GM04504 (cell line): ENCODE results near the gene NUP210L.
"Not testable (repeated sequence)": the region's sequence is repeated elsewhere in the genome, so short reads cannot be mapped to it uniquely, and the experiment has no call there.

ENCODE experiments used
- DNase-seq: peaks from one replicate; pipeline ENCODE4 v3.0.0-alpha.2; 2012; ENCODE audit warnings: low read depth

The NUP210L gene

DNA sequence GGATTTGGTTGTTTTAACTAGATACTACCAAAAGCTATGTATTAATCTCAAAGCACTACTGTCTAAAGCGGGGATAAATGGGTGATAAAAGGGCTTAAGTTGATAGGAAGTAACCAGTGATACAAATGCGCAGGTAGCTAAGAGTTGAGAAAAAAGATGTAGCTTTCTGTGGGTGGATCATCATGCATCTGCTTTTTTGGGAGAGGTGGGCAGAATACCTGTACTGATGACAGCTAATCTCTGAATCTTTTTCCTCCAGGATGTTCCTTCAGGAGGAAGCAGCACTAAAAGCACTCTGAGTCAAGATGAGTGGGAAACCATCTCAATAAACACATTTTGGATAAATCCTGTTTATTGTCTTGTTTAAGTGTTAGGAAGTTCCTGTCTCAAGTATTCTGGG, 163.1 kb downstream of the NUP210L start:
- DNase-seq: no peak

- no peak for DNase-seq
Measured at GRCh38 chr1:153991151-153991630, 163.7 kb downstream of the NUP210L start.

GRCh38 chr1:153990468-153991150, 164.3 kb downstream of the NUP210L start, which contains the start of gene RPS27:
RPS27 (plus strand) TSS chr1:153990762; CDS start chr1:153990797, 35 bp downstream.
- DNase-seq: peak; percentile 96

DNA sequence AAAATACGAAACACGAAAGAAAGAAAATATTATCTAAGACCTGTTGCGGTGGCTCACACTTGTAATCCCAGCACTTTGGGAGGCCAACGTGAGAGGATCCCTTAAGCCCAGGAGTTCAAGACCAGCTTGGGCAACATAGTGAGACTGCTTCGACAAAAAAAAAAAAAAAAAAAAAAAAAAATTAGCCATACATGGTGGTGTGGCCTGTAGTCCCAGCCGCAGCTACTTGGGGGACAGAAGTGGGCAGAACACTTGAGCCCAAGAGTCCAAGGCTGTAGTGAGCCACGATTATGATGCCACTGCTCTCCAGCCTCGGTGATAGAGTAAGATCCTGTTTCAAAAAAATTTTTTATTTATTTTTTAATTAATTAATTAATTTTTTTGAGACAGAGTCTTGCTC, 167.3 kb downstream of the NUP210L start:
- no peak for DNase-seq

GRCh38 chr1:153985941-153986761, 168.7 kb downstream of the NUP210L start, which contains the start of gene RAB13:
RAB13 (minus strand) TSS chr1:153986339; CDS start chr1:153986236, 103 bp downstream.
- DNase-seq: peak; percentile 70

DNA sequence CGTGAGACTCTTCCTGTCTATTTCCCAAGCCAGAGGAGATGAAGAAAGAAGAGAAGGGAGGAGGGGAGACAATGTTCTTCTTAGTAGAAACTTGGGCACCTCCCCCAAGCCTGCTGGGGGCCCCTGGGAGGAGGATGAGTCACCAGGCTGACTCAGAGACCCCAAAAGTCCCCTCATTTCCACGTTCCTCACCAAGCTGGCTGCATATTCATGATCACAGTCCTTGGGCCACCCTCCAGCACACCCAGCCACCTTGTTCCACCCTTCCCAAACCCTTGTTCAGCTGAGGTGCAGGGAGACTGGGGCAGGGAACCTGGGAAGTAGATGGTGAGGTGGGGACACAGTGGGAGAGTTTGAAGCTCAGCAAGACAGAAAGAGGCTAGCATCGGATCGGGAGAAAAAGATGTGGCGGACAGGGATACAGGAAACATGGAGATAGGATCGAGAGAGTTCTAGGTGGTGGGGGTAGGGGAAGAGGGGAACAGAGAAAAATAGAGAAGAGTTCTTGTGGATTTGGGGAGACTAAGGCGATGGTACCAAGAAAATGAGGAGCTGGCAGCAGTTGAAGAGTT, 169.4 kb downstream of the NUP210L start:
- DNase-seq: no peak

GRCh38 chr1:153984123-153984894, 170.6 kb downstream of the NUP210L start:
- DNase-seq: no peak

- not testable (repeated sequence) for DNase-seq
Measured at GRCh38 chr1:153981735-153982134, 173.1 kb downstream of the NUP210L start.

DNA sequence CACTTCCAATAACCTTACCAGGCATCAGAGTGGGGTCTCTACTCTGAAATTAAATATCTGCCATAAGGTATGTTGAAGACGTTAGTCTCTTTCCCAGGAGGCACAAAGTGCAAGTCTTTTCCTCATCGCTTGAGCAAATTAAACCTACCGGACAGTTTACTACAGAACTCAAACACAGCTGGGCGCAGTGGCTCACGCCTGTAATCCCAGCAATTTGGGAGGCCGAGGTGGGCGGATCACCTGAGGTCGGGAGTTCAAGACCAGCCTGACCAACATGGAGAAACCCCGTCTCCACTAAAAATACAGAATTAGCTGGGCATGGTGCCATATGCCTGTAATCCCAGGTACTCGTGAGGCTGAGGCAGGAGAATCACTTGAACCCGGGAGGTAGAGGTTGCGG, 175.8 kb downstream of the NUP210L start:
- DNase-seq: not testable (repeated sequence)

DNA sequence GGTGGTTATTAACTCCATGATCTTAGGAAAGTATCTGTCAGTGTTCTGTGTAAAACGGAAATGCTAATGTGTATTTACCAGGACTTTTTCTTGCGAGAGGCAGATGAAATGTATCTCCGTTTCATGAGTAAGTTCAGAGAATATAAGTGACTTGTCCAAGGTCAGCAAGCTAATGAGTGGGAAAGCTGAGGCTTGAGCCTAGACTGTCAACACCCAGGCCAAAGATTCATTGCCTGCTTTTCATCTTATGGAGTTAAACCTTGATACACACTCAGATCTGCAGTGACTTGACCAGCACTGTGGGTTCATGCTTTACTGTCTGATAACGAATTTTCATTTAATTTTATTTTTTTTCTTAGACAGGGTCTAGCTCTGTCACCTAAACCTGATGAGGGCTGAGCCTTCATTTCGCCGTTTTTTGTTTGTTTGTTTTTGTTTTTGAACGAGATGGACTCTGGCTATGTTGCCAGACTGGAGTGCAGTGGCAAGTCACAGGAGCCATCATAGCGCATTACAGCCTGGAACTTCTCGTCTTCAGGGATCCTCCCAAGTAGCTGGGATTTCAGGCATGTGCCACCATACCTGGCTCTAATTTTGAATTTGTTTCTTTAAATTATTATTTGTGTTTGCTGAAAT, 176.5 kb downstream of the NUP210L start:
- DNase-seq: no peak

- peak; percentile 60 for DNase-seq
Measured at GRCh38 chr1:153977250-153978240, 177.3 kb downstream of the NUP210L start, which contains the start of gene JTB. JTB (minus strand) TSS chr1:153977674; CDS start chr1:153977252, 422 bp downstream.

DNA sequence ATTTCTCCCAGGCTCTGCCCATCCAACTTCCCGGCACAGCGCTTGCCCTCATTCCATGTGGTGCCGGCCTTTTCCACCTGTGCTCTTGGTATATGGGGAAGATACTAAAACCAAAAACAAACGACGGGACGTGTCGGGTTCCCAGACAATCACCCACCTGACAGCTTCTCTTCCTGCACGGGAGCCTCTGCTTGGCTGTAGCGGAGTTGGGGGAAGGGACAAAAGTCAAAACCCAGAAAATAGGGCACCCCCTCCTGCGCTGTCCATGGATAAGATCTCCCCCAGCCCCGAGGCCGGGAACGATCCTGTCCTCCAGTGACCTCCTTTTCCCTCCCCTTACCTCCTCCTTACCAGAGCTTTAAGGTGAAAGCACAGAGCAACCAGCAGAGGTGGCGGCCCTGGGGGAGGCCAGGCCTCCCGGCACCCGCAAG, 178.0 kb downstream of the NUP210L start:
- no peak for DNase-seq

GRCh38 chr1:153973525-153973924, 181.3 kb downstream of the NUP210L start:
- no peak for DNase-seq

DNA sequence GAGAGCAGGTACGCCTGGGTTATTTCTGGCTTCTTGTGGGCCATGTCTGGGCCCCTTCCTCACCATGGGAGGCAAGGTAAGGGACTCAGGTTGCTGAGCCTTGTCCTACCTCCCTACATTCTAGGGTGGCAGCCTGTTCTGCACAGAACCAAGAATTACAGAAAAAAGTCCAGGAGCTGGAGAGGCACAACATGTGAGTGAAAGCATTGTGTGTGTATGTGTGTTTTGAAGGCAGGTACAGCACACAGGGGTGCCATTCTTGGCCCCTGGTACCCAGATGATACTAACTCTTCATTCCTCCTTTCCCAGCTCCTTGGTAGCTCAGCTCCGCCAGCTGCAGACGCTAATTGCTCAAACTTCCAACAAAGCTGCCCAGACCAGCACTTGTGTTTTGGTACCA, 181.8 kb downstream of the NUP210L start:
- DNase-seq: no peak

DNA sequence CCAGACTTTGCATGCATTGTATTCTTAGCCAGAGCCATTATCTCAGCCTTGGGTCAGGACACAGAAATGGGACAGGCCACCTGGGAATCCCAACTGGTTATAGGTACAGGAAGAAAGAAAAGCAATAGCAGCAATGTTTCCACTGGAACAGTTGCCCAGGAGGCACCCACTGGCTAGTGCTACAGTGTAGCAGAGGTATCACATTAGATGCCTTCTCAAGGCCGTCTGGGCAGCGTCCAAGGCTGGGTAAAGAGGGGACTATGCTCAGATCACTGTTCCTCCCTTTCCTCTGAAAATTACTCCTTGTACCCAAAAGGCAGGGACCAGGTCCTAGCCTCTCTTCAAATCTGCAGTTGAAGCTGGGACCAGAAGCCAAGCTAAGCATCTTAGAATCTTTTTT, 184.5 kb downstream of the NUP210L start:
- no peak for DNase-seq

DNA sequence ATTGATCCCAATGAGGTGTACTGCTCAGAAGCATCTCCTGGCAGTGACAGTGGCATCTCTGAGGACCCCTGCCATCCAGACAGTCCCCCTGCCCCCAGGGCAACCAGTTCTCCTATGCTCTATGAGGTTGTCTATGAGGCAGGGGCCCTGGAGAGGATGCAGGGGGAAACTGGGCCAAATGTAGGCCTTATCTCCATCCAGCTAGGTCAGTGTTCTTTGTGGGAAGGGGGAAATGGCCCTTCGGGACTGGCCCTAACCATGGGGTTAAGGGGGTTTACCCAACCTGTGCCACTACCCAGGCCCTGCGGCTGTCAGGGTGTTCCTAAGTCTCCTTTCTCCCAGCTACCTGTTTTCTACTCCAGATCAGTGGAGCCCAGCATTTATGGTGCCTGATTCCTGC, 185.9 kb downstream of the NUP210L start:
- DNase-seq: no peak

DNA sequence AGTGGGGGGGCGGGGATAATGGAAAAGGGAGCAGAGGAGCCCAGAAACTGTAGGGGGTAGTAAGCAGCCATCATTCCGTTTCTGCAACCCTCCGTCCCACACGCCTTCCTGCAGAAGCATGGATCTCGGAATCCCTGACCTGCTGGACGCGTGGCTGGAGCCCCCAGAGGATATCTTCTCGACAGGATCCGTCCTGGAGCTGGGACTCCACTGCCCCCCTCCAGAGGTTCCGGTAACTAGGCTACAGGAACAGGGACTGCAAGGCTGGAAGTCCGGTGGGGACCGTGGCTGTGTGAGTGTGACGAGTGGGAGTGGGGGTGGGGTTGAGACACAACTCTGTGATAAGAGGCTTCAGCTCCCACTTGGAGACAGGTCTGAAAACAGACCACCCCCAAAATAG, 186.5 kb downstream of the NUP210L start:
- no peak for DNase-seq

DNA sequence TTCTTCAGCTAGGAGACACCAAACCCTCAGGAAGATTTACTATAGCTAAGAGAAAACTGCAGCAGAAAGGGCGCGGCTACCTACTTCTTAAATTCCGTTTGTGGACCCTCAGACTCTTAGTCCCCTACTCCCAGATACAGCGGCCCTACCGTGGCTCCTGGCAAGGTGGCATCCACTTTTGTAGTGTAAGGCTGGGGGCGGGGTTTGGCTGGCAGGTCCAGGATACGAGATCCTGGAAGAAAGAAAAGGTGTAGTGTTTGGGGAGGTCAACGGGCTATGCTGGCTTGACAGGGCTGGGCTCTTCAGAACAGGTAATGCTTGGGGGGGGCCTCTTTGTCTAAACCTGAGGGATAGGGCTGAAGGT, 186.9 kb downstream of the NUP210L start:
- no peak for DNase-seq

DNA sequence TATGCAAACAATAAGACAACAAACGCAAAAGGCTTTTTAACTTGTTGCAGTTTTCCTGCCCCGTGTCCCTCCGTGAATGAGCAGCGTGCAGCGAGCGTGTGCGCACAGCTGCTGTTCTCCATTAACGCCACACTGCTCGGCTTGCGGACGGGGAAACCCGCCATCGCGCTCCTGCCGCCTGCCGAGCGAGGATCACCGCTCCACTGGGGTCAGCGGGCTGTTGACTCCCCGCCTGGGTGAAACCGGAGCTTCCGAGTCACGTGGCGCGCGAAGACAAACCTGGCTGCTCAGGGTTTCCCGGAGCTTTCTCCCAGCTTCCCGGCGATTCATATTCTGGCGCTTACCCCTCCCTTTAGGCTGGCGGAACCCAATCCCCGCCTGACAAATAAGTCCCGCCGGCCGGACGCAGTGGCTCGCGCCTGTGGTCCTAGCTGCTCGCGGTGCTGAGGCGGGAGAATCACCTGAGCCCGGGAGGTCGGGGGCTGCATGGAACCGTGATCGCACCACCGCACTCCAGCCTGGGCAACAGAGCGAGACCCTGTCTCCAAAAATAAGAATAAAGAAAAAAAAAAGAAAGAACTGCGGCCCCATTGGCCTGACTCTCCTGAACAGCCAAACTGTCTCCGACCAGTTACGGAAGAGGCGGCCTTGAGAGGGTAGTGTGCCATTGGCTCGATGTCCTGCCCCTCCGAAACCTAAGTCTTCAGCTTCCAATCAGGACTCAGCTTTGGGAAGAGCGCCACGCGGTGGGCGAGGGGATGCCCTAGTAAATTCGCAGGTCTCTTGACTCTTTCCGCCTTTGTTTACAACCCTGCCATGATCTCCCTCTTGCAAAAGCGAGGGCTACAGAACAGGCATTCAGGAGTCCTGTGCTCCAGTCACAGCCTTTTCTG, 187.5 kb downstream of the NUP210L start, which contains the start of gene CREB3L4:
Gene CREB3L4, plus strand, starts transcription at position 796 of the 893 bp plus-strand sequence. CDS start 624 bp downstream, outside the sequence.
- DNase-seq: peak; percentile 89
